Pons (tissue), 1 donor: ENCODE results near the gene LRRC3B.
A peak's percentile ranks its signal among the peaks of the same experiment; 100 is the strongest.

Experiments used
- DNase-seq: peaks from one replicate; pipeline ENCODE4 v3.0.0-alpha.2; 2016; ENCODE audit warnings: low spot score

The LRRC3B gene

GRCh38 chr3:26708501-26708900 lies 85.9 kb downstream of the LRRC3B start:
- DNase-seq = no peak

GRCh38 chr3:26712211-26713026 lies 89.8 kb downstream of the LRRC3B start:
- DNase-seq = peak; percentile 64

- DNase-seq = peak; percentile 11
Observed at GRCh38 chr3:26713091-26713490, 90.5 kb downstream of the LRRC3B start.

GRCh38 chr3:26714485-26714884 lies 91.9 kb downstream of the LRRC3B start:
- DNase-seq = no peak

- DNase-seq = peak; percentile 41
Observed at GRCh38 chr3:26715431-26715830, 92.9 kb downstream of the LRRC3B start.

- no peak for DNase-seq
Observed at GRCh38 chr3:26718315-26718714, 95.7 kb downstream of the LRRC3B start.

GRCh38 chr3:26719134-26719533 lies 96.6 kb downstream of the LRRC3B start:
- no peak for DNase-seq

GRCh38 chr3:26721047-26721446 lies 98.5 kb downstream of the LRRC3B start:
- no peak for DNase-seq

- no peak for DNase-seq
Observed at GRCh38 chr3:26731843-26732242, 109.3 kb downstream of the LRRC3B start.

GRCh38 chr3:26750263-26750662 lies 127.7 kb downstream of the LRRC3B start:
- DNase-seq = no peak

- DNase-seq = no peak
Observed at GRCh38 chr3:26752466-26752865, 129.9 kb downstream of the LRRC3B start.

- DNase-seq = no peak
Observed at GRCh38 chr3:26753095-26753494, 130.5 kb downstream of the LRRC3B start.

GRCh38 chr3:26757978-26758377 lies 135.4 kb downstream of the LRRC3B start:
- DNase-seq = no peak
